ENCODE data around the gene QRICH2.
A peak's percentile ranks its signal among the peaks of the same experiment; 100 is the strongest.
"Not testable (repeated sequence)": the region's sequence is repeated elsewhere in the genome, so short reads cannot be mapped to it uniquely, and the experiment has no call there.

Gene QRICH2

DNA sequence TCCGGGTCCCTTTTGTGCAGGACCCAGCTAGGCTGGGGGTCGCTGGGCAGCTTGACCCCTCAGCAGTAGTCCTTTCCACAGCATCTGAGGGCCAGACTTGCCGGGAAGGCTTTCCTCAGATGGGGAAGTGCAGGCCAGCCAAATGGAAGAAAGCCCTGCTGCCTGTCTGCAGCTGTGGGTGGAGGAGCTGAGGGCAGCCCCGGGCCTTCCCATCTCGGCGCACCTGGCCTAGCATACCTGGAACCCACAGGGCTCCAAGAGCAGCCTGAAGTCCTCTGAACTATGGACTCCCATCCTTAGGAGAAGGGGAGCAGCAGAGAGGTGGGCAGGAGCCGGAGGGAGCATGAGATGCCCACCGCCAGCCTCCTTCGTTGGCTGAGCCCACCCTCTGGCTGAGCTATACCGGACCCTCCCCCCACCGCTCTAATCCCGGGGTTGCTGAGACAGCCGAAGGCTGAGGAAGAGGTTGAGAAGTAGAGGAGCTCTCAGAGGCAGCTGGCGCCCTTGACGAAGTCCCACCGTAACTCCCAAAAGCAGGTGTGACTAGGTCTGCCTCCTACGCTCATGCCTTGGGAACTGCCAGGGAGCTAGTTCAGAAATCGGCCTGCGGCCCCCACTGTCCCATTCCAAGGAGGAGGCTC, 29.7 kb downstream of the QRICH2 start:
- DNase-seq (ENCODE audit: low spot score), result no peak

DNA sequence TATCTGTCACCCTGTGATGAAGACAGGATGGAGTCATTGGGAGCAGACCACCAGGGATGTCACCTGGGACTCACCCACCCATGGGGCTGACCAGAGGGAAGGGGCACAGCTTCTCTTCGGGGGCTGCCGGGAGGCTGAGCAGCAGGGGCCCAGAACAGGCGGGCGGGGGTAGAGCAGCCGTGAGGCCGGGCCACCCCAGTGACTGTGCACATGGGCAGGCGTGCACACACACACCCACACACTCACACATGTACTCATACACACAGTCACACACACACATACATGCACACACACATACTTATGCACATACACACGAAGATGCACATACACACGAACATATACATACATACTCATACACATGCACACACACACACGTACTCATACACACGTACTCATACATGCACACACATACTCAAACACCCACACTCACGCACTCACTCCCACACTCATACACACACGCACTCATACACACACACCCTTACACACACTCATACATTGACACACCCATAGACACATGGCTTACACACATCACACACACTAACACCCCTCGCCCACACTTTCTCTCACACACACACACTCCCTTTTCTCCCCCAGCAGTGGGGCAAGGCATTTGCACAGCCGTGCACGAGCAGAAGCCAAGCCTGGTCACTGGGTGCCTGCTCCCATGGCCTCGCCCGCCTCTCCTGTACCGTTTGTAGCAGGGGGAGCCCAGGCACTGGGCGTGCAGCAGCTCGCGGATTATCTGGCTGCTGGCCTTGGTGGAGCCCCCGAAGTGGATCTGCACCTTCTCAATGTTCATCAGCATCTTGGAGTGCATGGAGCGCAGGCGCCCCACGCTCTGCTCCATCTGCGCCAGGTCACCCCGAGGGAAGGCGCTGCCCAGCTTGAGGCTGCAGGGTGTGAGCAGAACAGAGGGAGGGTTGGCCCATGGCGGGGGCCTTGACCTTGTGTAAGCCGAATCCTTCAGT, 30.5 kb downstream of the QRICH2 start:
- DNase-seq (ENCODE audit: low spot score), result no peak

DNA sequence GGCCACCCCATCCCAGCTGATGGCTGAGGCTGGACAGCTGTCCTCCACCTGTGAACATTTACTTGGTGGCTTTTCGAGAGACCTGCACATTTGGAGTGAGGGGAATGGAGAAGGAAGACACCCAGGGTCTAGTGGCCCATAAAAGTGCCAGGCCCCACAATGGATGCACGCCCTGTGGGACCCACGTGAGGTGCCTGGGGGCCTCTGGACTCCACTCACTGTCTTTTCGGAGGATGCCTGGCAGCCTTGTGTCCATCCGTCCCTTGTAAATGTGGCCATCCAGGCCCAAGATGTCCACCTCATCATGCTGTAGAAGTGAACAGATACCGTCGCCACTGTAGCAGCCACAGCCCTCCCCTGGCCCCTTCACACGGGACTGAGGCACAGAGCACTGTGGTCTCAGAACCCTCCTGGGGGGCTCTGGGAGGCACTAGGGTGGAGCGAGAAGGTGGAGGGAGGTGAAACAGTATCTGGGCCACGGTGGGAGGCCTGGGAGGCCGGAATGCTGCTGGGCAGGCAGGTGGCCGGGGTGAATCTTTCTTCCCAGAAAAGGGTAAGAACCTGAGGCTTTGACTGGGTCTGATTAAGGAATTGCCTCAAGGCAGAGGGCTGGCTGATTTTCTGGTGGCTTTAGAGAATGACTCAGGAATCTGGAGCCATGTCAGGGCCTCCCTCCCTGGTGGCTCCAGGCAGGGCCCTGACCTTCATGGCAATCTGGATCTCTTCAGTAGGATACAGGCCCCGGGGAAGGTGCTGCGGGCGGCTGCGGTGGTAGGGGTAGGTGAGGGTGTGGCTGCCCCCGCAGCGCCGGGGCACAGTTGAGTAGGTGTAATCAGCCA, 31.4 kb downstream of the QRICH2 start:
- DNase-seq (ENCODE audit: low spot score), result peak; percentile 16

DNA sequence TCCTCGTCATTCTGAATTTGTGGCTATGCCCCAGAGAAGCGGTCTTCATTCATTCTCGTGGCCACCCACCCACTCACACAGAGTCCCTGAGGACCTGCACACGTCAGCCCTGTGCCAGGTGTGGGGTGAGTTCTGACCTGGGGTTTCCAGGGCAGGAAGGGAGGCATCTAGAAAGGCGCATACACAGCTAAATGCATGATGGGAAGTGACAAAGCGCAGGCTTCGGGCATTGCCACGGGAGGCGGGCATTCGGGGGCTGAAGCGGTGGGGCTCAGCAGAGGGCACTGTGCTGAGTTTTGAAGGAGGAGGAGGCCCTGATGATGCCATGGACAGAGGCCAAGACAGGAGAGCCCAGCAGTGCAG, 32.0 kb downstream of the QRICH2 start:
- no peak for DNase-seq (ENCODE audit: low spot score)

DNA sequence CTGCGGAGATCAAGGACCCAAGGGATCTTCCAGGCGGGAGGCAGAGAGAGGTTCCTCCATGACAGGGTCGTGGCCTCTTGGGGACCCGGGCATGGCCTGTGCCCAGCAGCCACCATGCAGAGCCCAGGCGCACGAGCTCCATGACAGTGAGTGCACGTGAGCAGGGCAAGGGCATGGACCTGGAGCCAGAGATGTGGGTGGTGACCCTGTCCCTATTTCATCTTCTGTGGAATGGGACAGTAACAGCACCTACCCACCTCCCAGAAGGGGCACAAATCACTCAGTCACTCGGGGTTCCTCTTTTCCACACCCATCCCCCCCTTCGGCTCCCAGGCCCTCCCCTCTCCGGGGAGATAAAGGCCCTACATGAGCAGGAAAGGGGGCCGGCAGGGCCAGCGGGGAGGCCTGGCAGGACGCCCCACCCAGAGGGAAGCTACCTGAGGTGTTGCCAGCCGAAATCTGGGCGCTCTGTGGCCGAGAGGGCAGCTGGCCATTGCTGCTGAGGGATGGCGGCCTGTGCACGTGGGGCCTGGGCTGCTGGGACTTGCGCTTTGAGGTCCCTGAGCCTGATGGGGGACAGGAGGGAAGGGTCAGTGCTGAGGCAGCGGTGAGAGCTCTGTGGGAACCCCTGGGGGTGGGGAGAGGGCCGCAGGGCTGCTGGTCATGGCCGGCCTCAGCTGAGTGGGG, 32.6 kb downstream of the QRICH2 start:
- no peak for DNase-seq (ENCODE audit: low spot score)

DNA sequence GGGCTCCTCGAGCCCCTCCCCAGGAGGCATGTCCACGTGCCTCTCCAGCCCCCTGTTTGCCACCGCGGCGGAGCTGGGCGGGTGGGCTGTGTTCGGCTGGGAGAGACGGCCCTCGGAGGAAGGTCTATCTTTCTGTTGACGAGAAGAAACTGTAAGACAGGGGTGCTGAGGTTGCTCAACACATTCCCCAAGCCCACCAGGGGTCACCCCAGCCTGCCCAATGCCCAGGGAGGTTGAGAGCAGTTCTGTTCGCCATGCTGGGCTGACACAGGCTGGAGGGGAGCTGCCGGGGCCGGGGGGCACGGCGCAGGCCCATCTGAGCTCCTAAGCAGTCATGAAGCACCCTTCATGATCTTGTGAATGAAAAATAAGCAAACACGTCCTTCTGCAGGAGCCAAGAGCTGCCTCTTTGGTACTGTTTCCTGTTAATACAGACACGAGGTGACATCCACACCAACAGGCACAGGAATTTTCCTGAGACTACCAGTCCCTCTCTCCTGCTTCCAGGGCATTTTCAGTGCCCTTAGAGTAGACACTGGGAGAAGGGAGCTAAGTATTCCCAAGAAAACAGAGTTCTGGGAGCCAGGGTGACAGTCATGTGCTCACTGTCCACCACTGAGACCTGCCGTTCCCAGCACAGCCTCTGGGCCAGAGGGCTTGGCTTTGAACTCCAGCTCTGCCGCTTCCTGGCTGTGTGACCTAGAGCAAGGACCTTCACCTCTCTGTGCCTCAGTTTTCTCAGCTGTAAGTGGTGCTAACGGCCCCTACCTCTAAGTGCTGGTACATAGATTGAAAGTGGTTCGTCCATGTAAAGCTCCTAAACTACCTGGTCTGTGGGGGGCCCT, 33.7 kb downstream of the QRICH2 start:
- no peak for DNase-seq (ENCODE audit: low spot score)

DNA sequence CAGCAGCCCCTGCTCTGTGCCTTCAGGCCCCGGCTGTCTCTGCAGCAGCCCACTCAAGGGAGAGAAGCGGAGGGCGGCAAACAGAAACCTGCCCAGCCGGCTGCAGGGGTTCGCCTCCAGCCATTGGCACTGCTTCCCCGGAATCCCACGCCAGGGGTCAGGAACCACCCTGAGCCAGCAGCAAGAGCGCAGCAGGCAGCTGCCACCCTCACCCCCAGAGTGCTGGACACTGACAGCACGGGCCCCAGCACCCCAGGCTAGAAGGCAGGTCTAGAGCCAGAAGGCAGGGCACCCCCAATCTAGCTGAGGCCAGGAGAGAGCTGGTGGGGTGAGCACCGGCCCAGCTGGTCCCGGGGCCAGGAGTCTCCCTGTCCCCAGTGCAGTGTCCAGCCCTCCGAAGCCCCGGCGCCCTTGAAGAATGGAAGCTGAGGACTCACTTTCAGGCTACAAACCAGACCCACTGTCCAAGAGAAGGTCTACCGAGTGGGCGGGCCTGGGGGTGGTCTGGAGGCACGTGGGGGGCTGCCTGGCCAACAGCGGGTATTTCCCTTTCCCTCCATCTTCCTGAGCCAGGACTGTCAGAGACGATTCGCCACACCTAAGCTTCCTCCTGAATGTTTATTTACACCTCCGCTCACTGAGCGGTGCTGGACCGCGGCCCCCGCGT, 34.5 kb downstream of the QRICH2 start:
- DNase-seq (ENCODE audit: low spot score), result no peak

DNA sequence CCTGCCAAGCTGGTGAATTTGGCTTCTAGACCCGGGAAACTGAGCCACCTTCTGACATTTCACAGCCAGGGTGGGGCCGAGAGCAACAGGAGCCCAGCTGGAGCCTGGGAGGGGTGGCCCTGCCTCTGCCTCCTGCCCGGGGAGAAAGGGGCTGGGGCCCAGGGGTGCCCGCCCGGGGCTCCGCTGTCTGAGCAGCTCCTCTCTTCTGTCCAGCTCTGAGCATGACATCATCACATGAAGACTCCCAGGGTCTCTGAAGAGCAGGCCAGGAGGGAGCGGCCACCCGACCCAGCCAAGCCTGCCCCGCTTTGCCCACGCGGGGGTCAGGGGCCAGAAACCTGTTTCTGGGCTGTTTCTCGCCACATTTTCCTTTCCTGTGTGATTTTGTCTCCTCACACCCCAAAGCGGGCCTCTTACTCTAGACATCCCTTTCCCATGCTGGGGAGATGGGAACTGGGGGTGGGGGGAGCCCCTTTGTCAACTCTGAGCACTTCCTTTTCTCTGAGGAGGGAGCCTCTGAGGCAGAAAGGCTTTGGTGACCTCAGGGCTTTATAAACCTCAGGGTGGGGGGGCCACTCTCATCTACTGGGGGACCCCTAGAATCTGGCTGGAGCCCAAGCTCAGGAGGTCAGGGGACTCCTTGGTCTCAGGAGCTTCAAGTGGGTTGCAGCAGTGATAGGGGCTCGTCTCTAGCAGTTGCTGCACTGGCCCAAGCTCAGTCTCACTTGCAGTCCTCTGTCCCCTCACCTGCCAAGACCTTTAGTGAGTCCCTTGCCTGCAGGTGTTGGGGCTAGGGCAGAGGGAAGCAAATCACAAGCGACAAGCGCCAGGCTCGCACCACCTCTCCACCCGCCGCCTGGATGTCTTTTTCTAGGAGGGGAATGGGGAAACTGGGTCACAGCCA, 35.3 kb downstream of the QRICH2 start:
- DNase-seq (ENCODE audit: low spot score), result no peak

DNA sequence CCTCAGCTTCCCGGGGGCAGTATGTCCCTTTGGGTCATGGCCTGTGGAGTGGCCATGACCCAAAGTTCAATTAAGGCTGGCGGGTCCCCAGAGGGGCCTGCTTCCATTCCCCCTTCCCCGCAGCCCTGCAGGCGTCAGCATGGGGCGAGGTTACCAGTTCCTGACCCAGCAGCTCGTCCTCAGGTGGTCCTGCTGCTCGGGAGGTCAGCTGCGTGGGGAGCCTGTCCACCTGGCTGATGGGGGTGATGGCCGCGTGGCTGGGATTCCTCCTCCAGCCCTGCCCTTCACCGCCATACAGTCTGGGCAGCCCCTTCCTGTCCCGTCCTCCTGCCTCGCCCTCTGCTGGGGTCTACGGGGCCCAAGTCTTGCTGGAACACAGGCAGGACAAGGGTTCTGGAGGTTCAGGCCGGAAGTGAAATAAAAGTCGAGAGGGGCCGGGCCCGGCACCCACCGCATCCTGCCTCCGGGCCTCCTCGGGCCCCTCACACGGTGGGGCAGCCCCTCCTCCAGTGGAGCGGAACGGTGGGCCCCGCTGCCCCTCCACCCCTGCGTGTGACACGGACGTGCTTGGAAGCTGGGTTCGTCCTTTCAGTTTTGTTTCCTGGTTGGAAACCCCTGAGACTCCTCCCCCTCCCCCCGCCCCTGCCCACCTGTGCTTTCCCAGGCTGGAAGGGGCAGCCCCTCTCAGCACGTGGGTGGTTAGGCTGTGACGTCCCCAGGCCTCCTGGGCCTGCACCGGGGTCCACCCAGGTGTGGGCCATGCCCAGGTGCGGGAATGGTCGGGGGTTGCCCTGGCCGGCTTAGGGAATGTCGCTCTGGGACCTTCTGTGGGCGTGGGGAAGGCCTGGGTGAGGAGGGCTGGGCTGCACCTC, 36.2 kb downstream of the QRICH2 start:
- no peak for DNase-seq (ENCODE audit: low spot score)

DNA sequence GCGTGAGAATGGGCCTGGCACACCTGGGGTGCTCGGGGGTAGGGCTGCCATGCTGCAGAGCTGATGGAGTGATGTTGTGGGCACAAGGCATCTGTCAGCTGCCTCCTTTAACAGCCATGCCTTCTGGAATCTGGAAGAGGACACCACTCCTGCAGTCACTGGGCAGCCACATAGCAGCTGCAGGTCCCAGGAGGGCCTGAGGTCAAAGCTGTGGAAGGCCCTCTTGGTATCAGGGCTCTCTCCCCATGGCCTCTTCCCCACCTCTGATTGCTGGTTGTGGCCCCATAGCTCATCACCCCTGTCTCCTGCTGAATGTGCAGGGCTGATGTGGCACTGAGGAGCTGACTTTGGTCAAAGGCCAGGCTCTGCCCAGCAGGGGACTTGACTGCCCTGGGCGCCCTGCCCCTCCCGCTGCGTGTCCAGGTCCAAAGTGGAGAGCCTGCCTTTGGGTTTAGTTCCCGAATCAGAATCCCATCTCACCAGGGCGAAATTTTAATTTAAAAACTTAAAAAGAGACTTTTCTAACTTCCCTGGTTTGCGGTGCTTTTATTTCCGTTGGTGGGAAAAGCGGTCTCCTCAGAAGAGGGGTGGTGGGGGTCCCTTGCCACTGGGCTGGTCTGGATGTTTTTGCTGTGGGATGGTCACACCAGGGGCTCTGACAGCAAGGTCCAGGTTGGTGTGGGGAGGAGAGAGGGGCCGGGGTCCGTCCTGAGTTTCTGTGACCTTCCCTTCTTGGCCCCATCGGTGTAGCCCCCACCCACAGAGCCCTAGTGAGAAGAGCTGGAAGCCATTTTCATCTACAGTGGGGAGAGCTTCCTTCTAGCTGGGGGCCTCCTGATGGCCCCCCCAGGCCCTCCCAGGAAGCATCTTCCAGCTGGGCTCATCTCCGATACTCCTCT, 37.1 kb downstream of the QRICH2 start:
- DNase-seq (ENCODE audit: low spot score), result peak; percentile 5

DNA sequence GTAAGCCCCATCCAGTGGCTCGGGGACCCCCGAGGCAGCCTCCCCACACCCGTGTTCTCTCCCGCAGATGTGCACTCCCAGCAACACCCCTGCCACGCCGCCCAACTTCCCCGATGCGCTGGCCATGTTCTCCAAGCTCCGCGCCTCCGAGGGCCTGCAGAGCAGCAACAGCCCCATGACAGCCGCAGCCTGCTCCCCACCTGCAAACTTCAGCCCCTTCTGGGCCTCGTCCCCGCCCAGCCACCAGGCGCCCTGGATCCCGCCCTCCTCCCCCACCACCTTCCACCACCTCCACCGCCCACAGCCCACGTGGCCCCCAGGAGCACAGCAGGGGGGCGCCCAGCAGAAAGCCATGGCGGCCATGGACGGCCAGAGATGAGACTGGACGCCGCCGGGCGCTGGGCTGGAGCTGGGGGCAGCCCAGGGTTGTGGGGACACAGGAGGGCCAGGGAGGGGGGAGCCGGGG, 37.9 kb downstream of the QRICH2 start:
- DNase-seq (ENCODE audit: low spot score), result no peak

DNA sequence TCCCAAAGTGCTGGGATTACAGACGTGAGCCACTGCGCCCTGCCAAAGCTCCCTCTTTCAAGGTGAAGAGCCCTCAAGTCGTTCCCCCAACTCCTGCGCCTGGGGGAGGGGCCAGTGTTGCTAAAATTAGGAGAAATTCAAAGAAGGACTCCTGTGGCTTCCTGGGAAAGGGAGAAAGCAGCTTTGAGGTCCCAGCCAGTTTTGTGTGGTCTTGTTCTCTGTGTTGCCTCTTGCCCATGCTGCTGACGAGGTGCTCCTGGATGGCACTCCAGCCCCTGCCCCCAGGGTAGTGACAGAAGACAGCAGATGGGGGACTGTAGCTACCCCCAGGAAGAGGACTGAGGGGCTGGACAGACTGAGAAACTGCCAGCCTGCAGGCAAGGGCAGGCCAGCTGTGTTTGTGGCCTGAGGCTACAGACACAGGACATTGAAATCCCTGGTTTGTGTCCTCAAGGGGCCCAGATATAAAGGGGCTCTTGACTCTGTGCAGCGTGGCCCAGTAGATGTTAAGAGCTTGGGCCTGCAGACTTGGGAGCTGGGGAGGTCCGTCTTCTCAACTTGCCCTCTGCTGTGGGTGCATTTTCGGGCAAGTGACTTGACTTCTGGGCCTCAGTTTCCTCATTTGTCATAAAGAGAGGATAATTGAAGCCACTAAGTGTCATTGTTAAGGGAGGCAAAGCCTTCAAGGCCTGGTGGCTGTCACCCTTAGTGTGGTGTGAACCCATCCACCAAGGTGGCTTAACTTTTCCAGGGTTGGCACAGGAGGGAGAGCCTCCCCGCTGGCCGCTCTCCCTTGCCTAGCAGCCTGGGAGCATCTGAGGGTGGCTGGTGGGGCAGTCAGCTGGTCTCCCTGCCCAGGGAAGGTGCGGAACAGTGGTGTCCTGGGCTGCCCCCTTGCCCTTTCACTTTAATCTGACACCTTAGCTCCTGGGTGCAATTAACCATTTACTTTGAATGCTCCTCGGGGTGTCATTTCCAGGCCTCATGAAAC, 38.8 kb downstream of the QRICH2 start:
- peak; percentile 5 for DNase-seq (ENCODE audit: low spot score)

DNA sequence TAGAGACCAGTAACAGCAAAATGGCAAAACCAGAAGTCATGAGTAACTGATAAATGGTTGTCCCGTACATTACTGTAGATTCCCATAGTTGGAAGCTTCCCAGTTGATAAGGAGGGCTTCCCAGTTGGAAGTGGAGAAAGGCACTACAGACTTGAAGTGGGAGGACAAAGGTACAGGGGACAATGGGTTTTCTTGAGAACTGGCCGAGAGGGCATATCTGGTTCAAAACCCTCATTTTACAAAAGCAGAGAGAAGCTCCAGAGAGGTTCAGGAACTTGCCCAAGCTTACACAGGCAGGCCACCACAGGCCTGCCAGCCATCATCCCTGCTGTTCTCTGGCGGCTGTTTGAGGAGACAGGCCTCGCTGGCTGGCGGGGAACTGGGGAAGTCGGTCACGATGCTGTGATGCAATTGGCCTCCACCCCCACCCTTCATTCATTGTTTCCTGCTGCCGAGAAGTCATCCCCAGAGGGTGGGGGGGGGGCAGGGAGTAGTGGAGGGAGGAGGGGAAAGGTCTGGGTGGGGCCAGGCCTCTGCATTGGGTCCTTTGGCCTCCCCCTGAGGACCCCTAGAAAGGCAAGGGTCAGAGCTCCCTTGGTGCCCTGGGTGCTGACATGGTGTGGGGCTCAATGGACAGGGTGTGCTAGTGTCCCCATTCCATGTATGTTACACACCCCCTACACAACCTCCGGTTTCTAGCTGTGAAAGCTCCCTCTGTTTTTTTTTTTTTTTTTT, 39.9 kb downstream of the QRICH2 start:
- peak; percentile 27 for DNase-seq (ENCODE audit: low spot score)

DNA sequence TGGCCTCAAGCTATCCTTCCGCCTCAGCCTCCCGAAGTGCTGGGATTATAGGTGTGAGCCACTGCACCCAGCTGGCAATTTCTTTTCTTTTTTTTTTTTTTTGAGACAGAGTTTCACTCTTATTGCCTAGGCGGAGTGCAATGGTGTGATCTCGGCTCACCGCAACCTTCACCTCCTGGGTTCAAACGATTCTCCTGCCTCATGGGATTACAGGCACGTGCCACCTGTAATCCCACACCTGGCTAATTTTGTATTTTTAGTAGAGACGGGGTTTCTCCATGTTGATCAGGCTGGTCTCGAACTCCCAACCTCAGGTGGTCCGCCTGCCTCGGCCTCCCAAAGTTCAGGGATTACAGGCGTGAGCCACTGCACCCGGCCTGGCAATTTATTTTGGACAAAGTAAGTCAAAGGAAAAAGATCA, 40.5 kb downstream of the QRICH2 start:
- DNase-seq (ENCODE audit: low spot score), result not testable (repeated sequence)

DNA sequence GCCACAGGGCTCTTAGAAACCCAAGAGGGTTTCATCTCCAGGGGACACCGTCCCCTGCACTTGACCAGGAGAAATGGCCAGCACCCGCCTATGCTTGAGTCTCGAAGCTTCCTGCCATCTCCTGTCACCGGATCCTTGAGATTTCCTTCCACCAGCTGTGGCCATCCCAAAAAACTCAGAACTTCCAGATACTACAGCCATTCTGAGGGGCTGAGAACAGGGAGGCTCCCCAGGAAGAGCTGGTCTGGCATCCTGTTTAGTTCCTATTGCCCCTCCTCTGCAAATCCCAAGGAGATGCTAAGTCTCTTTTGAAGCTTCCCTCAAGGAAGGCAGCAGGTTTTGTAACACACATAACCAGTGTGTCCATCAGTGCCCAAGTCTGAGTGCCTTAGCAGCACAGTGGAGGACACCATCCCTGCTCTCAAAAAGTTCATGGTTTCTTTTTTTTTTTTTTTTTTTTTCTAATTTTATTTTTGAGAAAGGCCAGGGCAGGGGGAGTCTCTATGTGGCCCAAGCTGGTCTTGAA, 41.0 kb downstream of the QRICH2 start:
- DNase-seq (ENCODE audit: low spot score), result peak; percentile 4

All from HuH-7.5 (cell line).